ENCODE data around the gene GPAM. TPM values are rescaled to one million over a fixed set of nuclear protein-coding genes. Genes with fewer than 3 reads are reported as not detected.

Gene GPAM
- total RNA-seq, 1 experiment from 2014 or later = 16.0 TPM

DNA sequence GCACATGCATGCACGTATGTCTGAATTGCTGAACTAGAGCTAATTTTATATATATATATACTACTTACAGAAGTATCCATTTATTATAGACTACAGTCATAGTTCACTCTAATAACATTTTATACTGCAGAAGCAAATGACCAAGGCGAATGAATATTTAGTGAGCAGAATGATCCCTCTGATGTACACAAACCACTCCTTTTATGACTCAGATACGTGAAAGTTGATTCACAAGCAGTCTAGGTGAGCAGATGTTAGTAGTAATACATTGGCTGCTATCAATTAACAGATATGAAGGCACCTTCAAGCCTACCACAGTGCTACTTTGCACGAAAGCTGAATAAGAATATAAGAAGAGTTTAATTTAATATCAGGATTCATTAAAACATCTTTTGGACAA, 10.4 kb downstream of the GPAM start:
- no CpG with 5 or more reads among the region's 4 CpGs for WGBS (ENCODE audit: extremely low coverage, insufficient read length, low lambda C conversion rate)
- no peaks in the 10 kb centered on the region; a peak in 1 of 5 replicates for H3K9me3 Mint-ChIP-seq

More for the DNA sequence above, 10.4 kb downstream of the GPAM start:
- Histone ChIP-seq H3K27ac (ENCODE audit: insufficient read length, low read depth, low read length) (no peak overlapping the region), H3K23me2 (ENCODE audit: insufficient read length, low read depth, low read length, poor library complexity, severe bottlenecking) (no peaks in the 10 kb centered on the region), H4K91ac (ENCODE audit: insufficient read length, low read depth, low read length) (no peak overlapping the region), H2BK12ac (ENCODE audit: insufficient read length, low read depth, low read length) (no peak overlapping the region), H3K27me3 (ENCODE audit: insufficient read depth, low read length) (no peaks in the 10 kb centered on the region), H4K20me1 (ENCODE audit: control insufficient read depth, insufficient read depth, insufficient read length) (no peaks in the 10 kb centered on the region), H3K56ac (ENCODE audit: insufficient read length, low read depth, low read length) (no peak overlapping the region), H3K79me2 (ENCODE audit: insufficient read depth, low read length) (no peaks in the 10 kb centered on the region), H4K5ac (ENCODE audit: insufficient read length, low read depth, low read length) (no peak overlapping the region), H4K8ac (replicated peaks; ENCODE audit: insufficient read length, low read depth, low read length) (no peak overlapping the region), H2BK20ac (ENCODE audit: low read depth, low read length, poor library complexity, severe bottlenecking) (no peak overlapping the region), H3K9ac (ENCODE audit: extremely low read depth, insufficient read length, low read length) (no peak overlapping the region), H3K4me1 (ENCODE audit: insufficient read depth, low read length) (no peaks in the 10 kb centered on the region), H2BK5ac (ENCODE audit: insufficient read length, low read length) (no peak overlapping the region), H3K23ac (ENCODE audit: insufficient read length, low read depth, low read length) (no peak overlapping the region), H3K4ac (ENCODE audit: low read depth, low read length) (no peak overlapping the region), H2BK120ac (ENCODE audit: low read depth, low read length, poor library complexity, severe bottlenecking) (no peak overlapping the region), H3K9me3 (ENCODE audit: control insufficient read depth, low read depth, low read length) (no peaks in the 10 kb centered on the region), H3K18ac (ENCODE audit: insufficient read length, low read depth, low read length) (no peak overlapping the region), H2AFZ (ENCODE audit: low read length) (no peak overlapping the region), H2AK5ac (ENCODE audit: insufficient read length, low read length) (no peak overlapping the region), H3K14ac (ENCODE audit: insufficient read depth, low read length) (no peak overlapping the region), H3T11ph (ENCODE audit: low read length) (no peak overlapping the region), H3K4me2 (ENCODE audit: insufficient read depth, insufficient read length, low read length) (no peak overlapping the region), H3K79me1 (ENCODE audit: insufficient read depth, low read depth, low read length, poor library complexity, severe bottlenecking) (no peaks in the 10 kb centered on the region), H2BK15ac (ENCODE audit: low read depth, low read length) (no peak overlapping the region)
- Mint-ChIP-seq H3K36me3 (ENCODE audit: insufficient read depth in 1 of 3, low read depth in 3 of 3) (peaks cover 31 to 70% (median 59%) of the 10 kb centered on the region in 3 experiments), H3K27me3 (ENCODE audit: low read depth) (no peaks in the 10 kb centered on the region), H3K27ac (no peak overlapping the region), H3K4me3 (no peak overlapping the region), H3K4me1 (no peaks in the 10 kb centered on the region)
- no peak for TF ChIP-seq CTCF (conservative IDR thresholded peaks at IDR 0.05)
- DNase-seq = no peak

Measured in H9 (cell line).